Central memory CD4-positive, alpha-beta T cell (primary cell): ENCODE measurements around the gene PODN.
A peak's percentile ranks its signal among the peaks of the same experiment; 100 is the strongest.

ENCODE experiments used
- DNase-seq: peaks from one replicate; pipeline ENCODE4 v3.0.0; 2022
- total RNA-seq, 3 experiments: gene quantifications; one replicate each; lab custom pipeline; 2026; lab: John Stamatoyannopoulos, UW

The PODN gene
- 0 to 0.05 (median 0) reads per million in 3 experiments for total RNA-seq

- no peak for DNase-seq
These were observed at the start of gene PODN for GRCh38 chr1:53061859-53062707. Gene PODN, plus strand, starts transcription at chr1:53062213. Its CDS starts 7,643 bp downstream, at chr1:53069856.

- peak; percentile 87 for DNase-seq
These were observed 47.1 kb upstream of the PODN start for GRCh38 chr1:53014791-53015507.

- DNase-seq: no peak
These were observed 46.5 kb upstream of the PODN start for GRCh38 chr1:53015508-53015860.

GRCh38 chr1:53016705-53017104, 45.3 kb upstream of the PODN start:
- no peak for DNase-seq

- no peak for DNase-seq
These were observed 41.4 kb upstream of the PODN start for GRCh38 chr1:53020588-53020987.

GRCh38 chr1:53022179-53022578, 39.8 kb upstream of the PODN start:
- DNase-seq: no peak

GRCh38 chr1:53023546-53023945, 38.5 kb upstream of the PODN start:
- no peak for DNase-seq

GRCh38 chr1:53024117-53024516, 37.9 kb upstream of the PODN start:
- no peak for DNase-seq

GRCh38 chr1:53025034-53025768, 36.8 kb upstream of the PODN start:
- no peak for DNase-seq

GRCh38 chr1:53025769-53026112, 36.3 kb upstream of the PODN start:
- no peak for DNase-seq

- no peak for DNase-seq
These were observed 35.8 kb upstream of the PODN start for GRCh38 chr1:53026254-53026653.

GRCh38 chr1:53031732-53032131, 30.3 kb upstream of the PODN start:
- no peak for DNase-seq

GRCh38 chr1:53037159-53037558, 24.9 kb upstream of the PODN start:
- no peak for DNase-seq

- DNase-seq: no peak
These were observed 23.4 kb upstream of the PODN start for GRCh38 chr1:53038566-53038965.

GRCh38 chr1:53043271-53043670, 18.7 kb upstream of the PODN start:
- DNase-seq: no peak

GRCh38 chr1:53044926-53045325, 17.1 kb upstream of the PODN start:
- no peak for DNase-seq

GRCh38 chr1:53046930-53047329, 15.1 kb upstream of the PODN start:
- no peak for DNase-seq

GRCh38 chr1:53047737-53048736, 14.0 kb upstream of the PODN start:
- DNase-seq: no peak

GRCh38 chr1:53048960-53049573, 12.9 kb upstream of the PODN start:
- no peak for DNase-seq

- DNase-seq: no peak
These were observed 12.4 kb upstream of the PODN start for GRCh38 chr1:53049574-53049967.

GRCh38 chr1:53050310-53050709, 11.7 kb upstream of the PODN start:
- no peak for DNase-seq

- DNase-seq: no peak
These were observed 10.3 kb upstream of the PODN start for GRCh38 chr1:53051676-53052075.
